NCI-H526 (cell line): ENCODE results near the gene BIVM.

ENCODE experiments used
- DNase-seq, 2 experiments: peaks; one replicate each; lab custom pipeline; 2025; lab: John Stamatoyannopoulos, UW

Gene BIVM

GRCh38 chr13:102881819-102882686 is 83.1 kb downstream of the BIVM start:
- no peak for DNase-seq
